ENCODE results near the gene PALLD. TPM values are rescaled to one million over a fixed set of nuclear protein-coding genes. Genes with fewer than 3 reads are reported as not detected.
A peak's percentile ranks its signal among the peaks of the same experiment; 100 is the strongest.

Gene PALLD
- total RNA-seq, 1 experiment from 2014 or later: 18.3 TPM

DNA sequence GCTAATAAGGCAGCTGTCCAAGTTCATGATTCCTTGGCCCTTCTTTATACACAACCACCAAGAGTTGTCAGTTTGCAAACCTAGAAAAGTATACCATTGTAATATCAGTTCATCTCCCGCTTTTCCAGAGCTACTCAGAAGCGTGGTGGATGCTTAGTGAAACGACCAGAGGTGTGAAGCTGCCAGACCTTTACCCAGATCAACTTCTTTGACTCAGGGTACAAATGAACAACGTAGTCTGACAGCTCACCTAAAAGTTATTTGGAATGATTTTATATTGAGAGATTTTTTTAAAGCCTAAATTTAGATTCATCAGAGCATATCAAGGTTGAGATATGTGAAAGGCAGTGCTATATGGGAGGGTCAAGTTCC, 343.5 kb downstream of the PALLD start:
- H2BK20ac ChIP-seq (ENCODE audit: low read depth, low read length, poor library complexity, severe bottlenecking): no peak overlapping the region
- peak overlapping the region; percentile 15 for H2BK120ac ChIP-seq (ENCODE audit: low read depth, low read length, poor library complexity, severe bottlenecking)
- H3K79me1 ChIP-seq (ENCODE audit: insufficient read depth, low read depth, low read length, poor library complexity, severe bottlenecking): no peaks in the 10 kb centered on the region
- H2BK12ac ChIP-seq (ENCODE audit: insufficient read length, low read depth, low read length): no peak overlapping the region
- H3K23ac ChIP-seq (ENCODE audit: insufficient read length, low read depth, low read length): no peak overlapping the region
- H3K4me1 Mint-ChIP-seq: peaks cover 56 to 75% of the 10 kb centered on the region in 2 experiments
- H3K27ac Mint-ChIP-seq: peak overlapping the region in 2 of 3 experiments; percentile 38 to 68; a peak in 3 of 7 replicates
- H3K4ac ChIP-seq (ENCODE audit: low read depth, low read length): no peak overlapping the region
- no peak for DNase-seq
- H3K56ac ChIP-seq (ENCODE audit: insufficient read length, low read depth, low read length): no peak overlapping the region
- H3K4me3 Mint-ChIP-seq: no peak overlapping the region
- no peak overlapping the region for H2BK5ac ChIP-seq (ENCODE audit: insufficient read length, low read length)
- H2BK15ac ChIP-seq (ENCODE audit: low read depth, low read length): no peak overlapping the region
- H3K27me3 Mint-ChIP-seq (ENCODE audit: low read depth): peaks cover under 1% of the 10 kb centered on the region
- TF ChIP-seq CTCF (conservative IDR thresholded peaks at IDR 0.05): no peak
- H3K14ac ChIP-seq (ENCODE audit: insufficient read depth, low read length): no peak overlapping the region
- WGBS (ENCODE audit: extremely low coverage, insufficient read length, low lambda C conversion rate): no CpG with 5 or more reads among the region's 4 CpGs
- no peak overlapping the region for H3T11ph ChIP-seq (ENCODE audit: low read length)
- no peak overlapping the region for H4K5ac ChIP-seq (ENCODE audit: insufficient read length, low read depth, low read length)
- H3K4me2 ChIP-seq (ENCODE audit: insufficient read depth, insufficient read length, low read length): no peak overlapping the region
- no peak overlapping the region for H2AK5ac ChIP-seq (ENCODE audit: insufficient read length, low read length)
- no peak overlapping the region for H2AFZ ChIP-seq (ENCODE audit: low read length)
- H3K27me3 ChIP-seq (ENCODE audit: insufficient read depth, low read length): no peaks in the 10 kb centered on the region
- H3K18ac ChIP-seq (ENCODE audit: insufficient read length, low read depth, low read length): no peak overlapping the region
- H4K20me1 ChIP-seq (ENCODE audit: control insufficient read depth, insufficient read depth, insufficient read length): no peaks in the 10 kb centered on the region
- H3K4me1 ChIP-seq (ENCODE audit: insufficient read depth, low read length): peaks cover 7% of the 10 kb centered on the region; the same call in 1 of the 2 replicates
- H4K91ac ChIP-seq (ENCODE audit: insufficient read length, low read depth, low read length): no peak overlapping the region
- H3K27ac ChIP-seq (ENCODE audit: insufficient read length, low read depth, low read length): no peak overlapping the region
- no peaks in the 10 kb centered on the region for H3K23me2 ChIP-seq (ENCODE audit: insufficient read length, low read depth, low read length, poor library complexity, severe bottlenecking)
- no peak overlapping the region for H3K9ac ChIP-seq (ENCODE audit: extremely low read depth, insufficient read length, low read length)
- no peaks in the 10 kb centered on the region for H3K9me3 ChIP-seq (ENCODE audit: control insufficient read depth, low read depth, low read length)
- no peaks in the 10 kb centered on the region; the same call in 1 of the 2 replicates for H3K79me2 ChIP-seq (ENCODE audit: insufficient read depth, low read length)
- H4K8ac ChIP-seq (replicated peaks; ENCODE audit: insufficient read length, low read depth, low read length): no peak overlapping the region
- peaks cover 0 to 3% (median 0%) of the 10 kb centered on the region in 3 experiments; a peak in 4 of 7 replicates for H3K36me3 Mint-ChIP-seq (ENCODE audit: insufficient read depth in 1 of 3, low read depth in 3 of 3)
- H3K9me3 Mint-ChIP-seq: no peaks in the 10 kb centered on the region; a peak in 1 of 5 replicates

All from H9 (cell line).